Renal cortex interstitium (tissue), 11 donors: ENCODE results near the gene SLC14A1. TPM values are rescaled to one million over a fixed set of nuclear protein-coding genes. Genes with fewer than 3 reads are reported as not detected.
"Not testable (repeated sequence)": the region's sequence is repeated elsewhere in the genome, so short reads cannot be mapped to it uniquely, and the experiment has no call there.

Experiments
- DNase-seq, 11 donors: peaks; one replicate each; pipeline ENCODE4 v3.0.0-alpha.2; 2013; ENCODE audit warnings: low read depth in 9 of 11, low spot score in 4 of 11; ENCODE audit errors: extremely low read depth in 1 of 11
- polyA plus RNA-seq, 3 donors: library from polyadenylated mRNA; unstranded; fragments of 120-200 nt; gene quantifications; one replicate each; pipeline ENCODE4 v1.2.1, GENCODE V29; 2013; ENCODE audit not compliant: insufficient read length in 3 of 3

The SLC14A1 gene
- polyA plus RNA-seq, 3 donors: 1.5 to 6.2 (median 3.1) TPM

DNA sequence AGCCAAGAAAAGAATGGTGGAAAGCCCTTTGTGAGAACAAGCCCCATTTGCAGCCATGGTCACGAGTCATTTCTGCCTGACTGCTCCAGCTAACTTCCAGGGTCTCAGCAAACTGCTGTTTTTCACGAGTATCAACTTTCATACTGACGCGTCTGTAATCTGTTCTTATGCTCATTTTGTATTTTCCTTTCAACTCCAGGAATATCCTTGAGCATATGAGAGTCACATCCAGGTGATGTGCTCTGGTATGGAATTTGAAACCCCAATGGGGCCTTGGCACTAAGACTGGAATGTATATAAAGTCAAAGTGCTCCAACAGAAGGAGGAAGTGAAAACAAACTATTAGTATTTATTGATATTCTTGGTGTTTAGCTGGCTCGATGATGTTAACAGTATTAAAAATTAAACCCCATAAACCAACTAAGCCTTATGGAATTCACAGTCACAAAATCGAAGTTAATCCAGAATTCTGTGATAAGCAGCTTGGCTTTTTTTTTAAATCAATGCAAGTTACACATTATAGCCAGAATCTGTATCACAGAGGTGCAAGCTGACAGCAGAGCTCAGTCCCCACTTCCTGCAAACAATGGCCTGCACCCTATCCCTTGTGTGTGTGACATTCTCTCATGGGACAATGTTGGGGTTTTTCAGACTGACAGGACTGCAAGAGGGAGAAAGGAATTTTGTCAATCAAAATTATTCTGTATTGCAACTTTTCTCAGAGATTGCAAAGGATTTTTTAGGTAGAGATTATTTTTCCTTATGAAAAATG is 26.1 kb downstream of the SLC14A1 start:
- no peak for DNase-seq

DNA sequence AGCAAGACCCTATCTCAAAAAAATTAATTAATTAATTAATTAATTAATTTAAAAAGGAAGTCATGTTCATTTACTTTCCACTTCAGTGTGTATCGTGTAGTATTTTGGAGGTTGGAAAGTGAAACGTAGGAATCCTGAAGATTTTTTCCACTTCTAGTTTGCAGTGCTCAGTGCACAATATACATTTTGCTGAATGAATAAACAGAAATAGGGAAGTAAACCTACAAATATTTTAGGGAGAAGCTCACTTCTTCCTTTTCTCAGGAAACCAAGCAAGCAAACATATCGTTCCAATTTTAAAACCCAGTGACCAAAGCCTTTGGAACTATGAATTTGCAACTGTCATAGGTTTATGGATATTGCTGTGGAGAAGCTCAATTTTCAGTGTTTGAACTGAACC is 27.8 kb downstream of the SLC14A1 start:
- no peak for DNase-seq

DNA sequence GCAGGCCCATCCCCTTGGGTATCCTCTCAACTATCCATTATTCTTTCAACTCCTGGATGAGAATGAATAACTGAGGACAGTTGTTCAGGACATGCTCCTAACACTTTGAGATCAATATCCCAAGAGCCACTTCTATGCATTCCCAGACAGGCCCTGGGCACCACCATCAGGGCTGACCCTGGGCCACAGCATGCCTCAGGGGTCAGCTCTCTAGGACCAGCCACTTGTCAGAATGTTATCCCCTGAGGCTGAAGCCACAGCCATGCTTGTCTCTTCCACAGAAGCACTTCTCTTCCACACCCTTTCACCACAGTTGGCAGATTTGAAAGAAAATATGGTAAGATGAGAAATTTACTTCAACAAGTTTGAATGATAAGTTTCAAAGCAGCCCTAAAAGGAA is 28.7 kb downstream of the SLC14A1 start:
- no peak for DNase-seq

DNA sequence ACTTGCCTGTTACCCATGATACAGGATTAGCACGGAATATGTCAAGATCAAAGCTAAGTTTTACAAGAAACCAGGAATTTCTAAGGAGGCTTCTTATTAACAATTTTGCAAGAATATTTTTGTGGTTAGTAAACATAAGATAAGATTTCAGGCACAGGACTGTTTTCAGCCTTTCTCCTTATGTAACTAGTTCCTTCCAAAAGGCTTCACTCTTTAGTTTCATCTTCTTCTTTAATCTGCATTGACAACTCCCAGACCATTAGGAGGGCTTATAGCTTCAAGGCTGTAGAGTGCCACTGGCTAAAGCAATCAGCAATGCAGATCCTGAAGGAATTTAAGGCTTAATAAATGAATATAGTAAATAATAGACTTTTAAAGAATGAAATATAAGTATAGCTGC is 29.3 kb downstream of the SLC14A1 start:
- no peak for DNase-seq

DNA sequence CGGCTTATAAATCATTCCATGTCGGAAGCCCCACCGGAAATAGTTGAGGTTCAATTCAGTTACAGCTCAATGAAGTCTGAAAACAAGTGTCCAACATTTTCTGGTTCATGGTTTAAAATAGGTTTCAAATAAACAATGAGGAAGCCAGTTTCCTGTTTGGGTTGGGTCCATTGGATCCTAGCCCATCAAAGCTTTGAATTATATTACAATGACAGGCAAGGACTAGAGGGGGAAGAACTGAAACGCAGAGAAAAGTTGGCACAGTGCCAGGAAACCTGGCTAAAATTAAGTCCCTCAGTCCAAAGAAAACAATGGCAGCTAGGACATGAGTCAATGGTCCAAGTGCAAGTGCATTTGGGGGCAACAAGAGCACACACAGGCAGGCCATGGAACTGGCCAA is 32.0 kb downstream of the SLC14A1 start:
- DNase-seq: peak in 9 of 11 donors; percentile 27 to 68 (median 53)

DNA sequence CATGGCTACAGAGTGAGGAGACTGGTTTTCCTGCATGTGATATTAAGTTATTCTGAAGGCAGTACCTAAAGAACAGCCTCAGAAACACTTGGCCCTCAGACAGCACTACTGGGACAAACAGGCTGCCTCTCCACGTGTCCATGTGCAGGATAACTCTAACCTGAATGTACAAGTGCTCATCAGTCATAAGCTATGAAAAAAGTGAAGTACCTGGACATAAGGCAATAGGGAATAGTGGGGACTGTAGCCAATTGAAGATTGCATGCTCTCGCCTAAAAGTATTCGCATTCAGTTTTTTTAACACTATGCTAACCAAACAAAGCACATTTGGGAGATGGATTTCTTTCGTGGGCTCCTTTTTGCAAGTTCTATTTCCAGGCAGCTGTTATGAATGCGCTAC is 33.0 kb downstream of the SLC14A1 start:
- DNase-seq: no peak

DNA sequence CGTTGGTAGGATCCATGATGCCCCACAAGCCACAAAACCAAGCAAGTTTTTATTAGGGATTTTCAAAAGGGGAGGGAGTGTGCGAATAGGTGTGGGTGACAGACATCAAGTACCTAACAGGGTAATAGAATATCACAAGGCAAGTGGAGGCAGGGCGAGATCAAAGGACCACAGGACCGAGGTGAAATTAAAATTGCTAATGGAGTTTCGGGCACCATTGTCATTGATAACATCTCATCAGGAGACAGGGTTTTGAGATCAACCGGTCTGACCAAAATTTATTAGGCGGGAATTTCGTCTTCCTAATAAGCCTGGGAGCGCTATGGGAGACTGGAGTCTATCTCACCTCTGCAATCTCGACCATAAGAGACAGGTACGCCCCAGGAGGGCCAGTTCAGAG is 33.7 kb downstream of the SLC14A1 start:
- DNase-seq: not testable (repeated sequence)

DNA sequence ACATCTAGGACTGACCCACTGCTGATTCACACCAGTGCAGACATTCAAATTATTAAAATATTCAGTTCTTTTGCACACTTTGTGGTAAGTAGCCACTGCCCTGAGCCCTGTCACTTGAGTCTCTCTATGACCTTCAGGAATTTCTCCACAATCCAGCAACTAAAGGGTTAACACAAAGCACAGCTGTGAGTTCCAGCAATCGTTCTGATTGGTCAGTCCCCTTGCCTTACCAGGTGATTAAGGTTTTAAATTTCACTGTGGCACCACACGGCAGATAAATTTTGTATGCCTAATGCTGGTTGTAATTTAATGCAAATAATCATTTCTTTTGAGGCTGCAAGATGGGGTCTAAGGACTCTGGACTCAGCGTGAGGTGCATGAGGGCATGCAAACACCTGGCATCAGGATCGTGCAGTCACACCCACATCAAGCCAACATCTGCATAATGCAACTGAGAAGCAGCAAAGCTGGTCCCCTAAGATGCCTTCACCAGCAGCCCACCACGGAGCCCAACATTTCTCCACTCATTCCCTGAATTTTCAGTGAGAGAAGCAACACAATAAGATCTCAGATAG is 36.6 kb downstream of the SLC14A1 start:
- peak in 5 of 11 donors; percentile 32 to 48 (median 46) for DNase-seq

DNA sequence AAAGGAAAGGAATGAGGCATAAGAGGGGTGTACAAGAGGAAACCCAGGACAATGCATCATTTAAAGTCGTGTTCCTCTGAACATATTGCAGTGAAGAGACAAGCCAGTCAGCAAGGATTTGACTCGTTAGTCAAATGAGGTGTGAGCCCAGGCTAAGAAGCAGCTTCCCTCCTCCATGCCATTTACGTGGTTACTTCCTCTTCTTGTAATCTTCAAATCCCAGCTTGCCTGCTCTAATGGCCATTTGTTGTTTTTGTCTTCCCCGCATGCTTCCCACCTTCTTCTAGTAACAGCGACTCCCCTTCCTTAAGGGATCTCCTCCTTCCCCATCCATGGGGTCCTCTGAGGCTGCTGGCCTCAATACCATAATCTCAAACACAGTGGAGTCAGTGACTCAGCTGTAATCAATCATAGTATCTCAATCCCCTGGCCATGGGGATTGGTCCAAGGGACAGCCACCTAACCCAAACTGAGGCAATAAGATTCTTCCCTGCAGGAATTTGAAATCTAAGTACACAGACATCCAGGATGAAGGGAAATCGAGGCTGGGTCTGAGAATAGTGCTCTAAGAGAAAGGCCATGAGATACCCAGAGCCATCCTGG is 37.6 kb downstream of the SLC14A1 start:
- no peak for DNase-seq

DNA sequence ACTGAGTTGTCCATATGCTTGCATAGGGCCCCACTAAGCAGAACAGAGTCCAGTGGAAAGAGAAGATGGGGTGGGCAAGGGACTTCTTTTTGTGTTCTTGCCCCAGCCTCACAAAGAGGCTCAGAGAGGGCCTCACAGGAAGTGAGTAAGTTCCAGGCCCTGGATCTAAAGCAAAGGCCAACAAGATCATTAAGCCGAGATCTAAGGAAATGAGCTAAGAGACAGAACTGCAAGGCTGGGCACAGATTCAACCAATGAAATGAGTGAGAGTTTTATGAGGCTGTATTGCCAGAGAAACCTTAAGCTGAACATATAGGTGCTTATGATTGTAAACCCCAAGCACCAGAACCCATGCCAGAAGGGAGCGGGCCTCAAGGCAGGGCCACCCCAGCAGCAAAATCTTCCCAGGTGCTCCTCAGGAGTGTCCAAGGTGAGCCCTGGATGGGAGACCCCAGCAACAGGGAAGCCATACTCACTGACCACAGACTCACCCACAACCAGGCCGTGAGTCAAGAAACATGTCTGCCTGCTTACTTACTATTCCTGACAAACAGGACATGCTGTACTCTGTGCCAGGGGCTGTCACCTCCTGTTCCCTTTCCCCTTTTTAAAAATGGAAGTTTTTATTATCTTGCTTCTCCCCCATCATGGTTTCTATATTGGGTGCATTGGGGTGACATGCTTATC is 40.2 kb downstream of the SLC14A1 start:
- no peak for DNase-seq

DNA sequence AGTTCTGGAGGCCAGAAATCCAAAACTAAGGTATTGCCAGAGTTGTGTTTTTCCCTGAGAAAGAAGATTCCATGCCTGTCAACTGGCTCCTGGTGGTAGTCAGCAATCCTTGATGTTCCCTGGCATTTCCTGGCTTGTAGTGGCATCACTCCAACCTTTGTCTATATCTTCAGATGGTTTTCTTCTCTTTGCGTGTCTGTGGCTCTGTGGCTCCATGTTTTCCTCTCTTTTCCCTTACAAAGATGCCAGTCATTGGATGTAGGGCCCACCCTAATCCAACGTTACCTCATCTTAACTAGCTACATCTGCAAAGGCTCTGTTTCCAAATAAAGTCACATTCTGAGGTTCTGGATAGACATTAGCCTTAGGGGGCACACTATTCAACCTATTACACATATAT is 41.8 kb downstream of the SLC14A1 start:
- no peak for DNase-seq

DNA sequence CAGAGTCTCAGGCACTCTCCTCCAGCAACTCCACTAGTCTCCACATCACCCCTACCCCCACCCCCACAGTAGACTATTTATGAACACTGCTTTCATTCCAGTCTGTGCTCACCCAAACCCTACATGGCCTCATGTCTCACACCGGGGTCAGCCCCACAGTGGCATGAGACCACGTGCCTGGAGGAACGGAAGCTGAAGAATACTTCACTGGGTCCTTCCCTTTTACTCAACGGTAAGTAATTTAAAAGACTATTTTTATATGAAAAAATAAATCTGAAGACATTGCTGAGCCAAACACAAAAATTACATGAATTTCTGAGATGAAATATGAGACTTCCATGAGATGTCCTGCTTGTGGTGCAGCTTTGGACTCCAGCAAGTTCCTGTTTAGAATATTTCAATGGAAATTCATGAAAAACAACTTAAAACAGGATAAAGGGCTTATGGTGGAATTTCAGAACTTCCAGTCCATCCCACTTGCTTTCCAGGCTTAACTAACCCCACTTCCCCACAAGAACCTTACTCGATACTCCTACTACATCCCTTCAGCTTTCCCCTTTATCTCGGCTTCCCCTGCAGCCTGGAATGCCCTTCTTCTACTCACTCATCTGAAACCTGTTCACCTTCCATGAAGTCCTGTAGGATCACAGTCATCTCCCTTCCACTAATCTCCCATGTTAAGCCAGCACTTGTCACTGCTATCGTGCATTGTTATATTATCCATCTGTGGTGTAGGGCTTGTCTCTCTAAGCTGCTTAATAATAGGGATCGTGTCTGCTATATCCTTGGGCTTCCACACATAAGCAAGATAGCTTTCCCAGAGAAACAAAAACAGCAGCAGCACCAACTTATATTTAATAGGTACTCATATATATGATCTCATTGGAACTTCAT is 47.9 kb downstream of the SLC14A1 start:
- DNase-seq: no peak

DNA sequence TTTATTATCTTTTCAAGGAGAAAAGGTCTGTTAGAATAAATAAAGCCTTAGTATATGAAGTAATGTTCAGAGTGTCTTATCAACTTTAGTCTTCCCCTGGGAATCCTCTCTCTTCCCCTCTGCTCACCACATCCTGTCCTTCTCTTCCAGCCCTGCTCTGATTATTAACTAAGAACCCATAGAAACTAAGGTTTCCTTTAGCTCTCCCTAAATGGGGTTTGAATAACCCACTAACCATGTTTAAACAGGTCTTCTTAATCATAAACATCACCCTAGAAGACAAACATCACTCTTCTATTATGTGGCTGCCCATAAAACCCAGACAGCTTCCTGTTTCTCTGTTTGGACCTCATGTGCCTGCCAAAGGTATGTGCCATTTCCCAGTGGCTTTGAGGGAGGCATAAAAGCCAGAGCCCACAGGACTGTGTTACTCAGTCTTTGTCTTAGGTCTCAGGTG is 50.1 kb downstream of the SLC14A1 start:
- DNase-seq: no peak

DNA sequence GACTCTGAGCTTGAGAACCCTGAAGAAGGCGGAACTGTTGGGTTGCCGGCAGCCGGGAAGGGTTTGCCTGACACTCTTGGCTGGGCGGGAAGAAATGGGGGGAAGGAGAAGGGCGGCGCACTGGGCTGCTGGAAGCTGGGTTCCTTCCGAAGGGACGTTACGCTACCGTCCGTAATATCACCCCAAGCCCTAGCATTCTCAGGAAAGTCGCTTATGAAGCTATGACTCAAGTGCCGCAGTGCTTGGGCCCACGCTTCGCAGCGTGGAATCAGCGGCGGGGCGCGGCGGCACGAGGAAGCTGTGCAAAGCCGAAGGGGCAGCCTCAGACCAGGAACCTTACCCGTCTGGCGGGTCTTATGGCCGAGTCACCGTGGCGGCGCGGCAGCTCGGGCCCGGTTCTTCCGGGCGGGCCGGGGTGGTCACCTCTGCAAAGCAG is 51.3 kb downstream of the SLC14A1 start:
- peak in 10 of 11 donors; percentile 68 to 83 (median 72) for DNase-seq

DNA sequence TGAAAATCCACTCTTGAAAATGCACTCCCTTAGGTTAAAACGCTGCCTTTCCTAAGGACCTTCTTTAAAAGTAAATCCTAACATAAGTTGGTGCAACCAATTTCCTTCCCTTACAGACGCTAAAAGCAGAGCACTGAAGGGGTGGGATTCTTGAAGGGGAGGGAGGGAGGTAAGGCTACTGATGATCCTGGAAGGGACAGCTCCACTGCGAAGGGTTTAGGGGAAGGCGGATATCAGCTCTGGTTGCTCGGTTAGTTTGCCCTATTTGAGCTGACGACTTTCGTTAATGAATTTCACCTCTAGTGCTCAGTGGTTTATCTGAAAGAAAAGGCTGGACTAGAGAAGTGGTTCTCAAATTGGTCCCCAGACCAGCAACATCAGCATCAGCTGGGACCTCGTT is 51.8 kb downstream of the SLC14A1 start:
- no peak for DNase-seq

DNA sequence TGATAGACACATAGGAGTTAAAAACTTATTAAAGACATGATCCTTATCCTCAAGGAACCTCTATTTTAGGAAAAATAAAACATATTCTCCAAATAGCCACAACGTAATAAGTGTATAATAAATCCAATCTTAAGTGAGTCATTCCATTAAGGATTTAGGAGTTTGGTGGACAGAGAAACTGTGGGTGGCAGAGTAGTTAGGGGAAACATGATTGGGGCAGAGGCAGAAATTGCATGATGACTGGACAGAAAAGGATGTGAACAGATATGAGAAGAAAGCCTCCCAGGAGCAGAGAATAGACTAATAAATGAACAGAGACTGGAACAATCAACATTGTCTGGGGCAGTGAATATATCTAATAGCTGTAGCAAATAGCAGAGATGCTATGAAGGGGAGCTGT is 53.4 kb downstream of the SLC14A1 start:
- DNase-seq: no peak

DNA sequence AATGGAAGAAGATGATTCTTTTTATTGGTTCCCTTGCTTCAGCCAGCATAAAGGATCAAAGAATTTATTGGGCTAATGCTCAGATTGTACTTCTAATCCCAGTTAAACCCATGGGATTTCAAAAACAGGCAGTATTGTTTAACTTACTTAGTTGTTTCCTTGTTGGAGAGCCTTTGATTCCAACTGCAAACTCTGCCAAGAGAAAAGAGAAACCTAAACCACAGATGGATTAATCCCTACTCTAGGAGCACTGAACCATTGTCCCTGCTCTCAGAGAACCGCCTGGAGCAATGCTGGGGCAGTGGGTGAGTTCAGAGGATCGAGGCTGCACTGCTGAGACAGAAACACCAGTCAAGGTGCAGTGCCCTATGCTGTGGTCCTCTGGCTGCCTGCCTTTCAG is 56.6 kb downstream of the SLC14A1 start:
- DNase-seq: no peak

DNA sequence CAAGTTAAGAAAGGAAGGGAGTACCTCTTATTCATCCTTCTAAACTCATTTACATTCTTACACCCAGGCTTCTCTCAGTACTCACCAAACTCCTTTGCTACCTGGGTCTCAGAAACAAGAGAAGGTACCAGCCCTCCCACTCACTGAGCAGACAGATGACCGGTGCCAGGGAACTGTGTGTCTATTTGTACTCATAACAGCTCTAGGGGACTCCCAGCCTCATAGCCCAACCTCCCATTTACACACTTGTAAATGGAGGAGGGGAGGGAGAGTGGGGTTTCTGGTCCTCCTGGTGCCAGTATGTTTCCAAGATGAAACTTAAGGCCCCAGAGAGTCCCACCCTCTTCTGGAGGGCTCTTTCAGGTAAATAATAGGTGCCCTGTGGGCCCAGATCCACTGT is 58.7 kb downstream of the SLC14A1 start:
- DNase-seq: no peak
